Pancreas (tissue), 10 donors: ENCODE measurements around the gene COMMD7. TPM values are rescaled to one million over a fixed set of nuclear protein-coding genes. Genes with fewer than 3 reads are reported as not detected.
"Not testable (repeated sequence)": the region's sequence is repeated elsewhere in the genome, so short reads cannot be mapped to it uniquely, and the experiment has no call there.

Source experiments
- ATAC-seq, 4 donors: fragments of 200-7000 bp; cut with Tn5 transposase; one replicate each; pipeline versions ENCODE4 v1.8.0 to v1.9.1; 2020; ENCODE audit warnings: mild to moderate bottlenecking in 4 of 4, moderate library complexity in 4 of 4
- DNase-seq, 6 donors: peaks; one replicate each; pipeline ENCODE4 v3.0.0-alpha.2; 2020
- FAIRE-seq: peaks from 2 replicates; lab custom pipeline; 2012; peaks lifted over from hg19 to GRCh38; lab: Jason Lieb, UNC
- H3K27ac ChIP-seq, 4 donors: fragments of 200-600 bp; sonication (generic); 1 replicate in 3 of 4; 2 replicates in 1 of 4; pipeline versions ENCODE4 v1.5.0 to v1.8.0; 2020
- H3K27me3 ChIP-seq, 4 donors: fragments of 200-600 bp; one replicate each; pipeline ENCODE4 v1.8.0; 2021
- H3K36me3 ChIP-seq, 3 donors: fragments of 200-600 bp; sonication (generic) in 1 of 3; one replicate each; pipeline versions ENCODE4 v1.5.0 to v1.8.0; 2020 to 2021
- H3K4me1 ChIP-seq, 3 donors: fragments of 200-600 bp; one replicate each; pipeline ENCODE4 v1.8.0; 2021
- H3K4me3 ChIP-seq, 4 donors: fragments of 200-600 bp; sonication (generic) in 2 of 4; one replicate each; pipeline versions ENCODE4 v1.5.0 to v1.8.0; 2020 to 2021
- H3K9me3 ChIP-seq, 4 donors: fragments of 200-600 bp; one replicate each; pipeline ENCODE4 v1.8.0; 2021
- CTCF ChIP-seq, 4 donors: fragments of 200-600 bp; sonication (generic) in 3 of 4; IDR thresholded peaks; one replicate each; pipeline versions ENCODE4 v1.5.0 to v1.8.0; 2021; ENCODE audit warnings: antibody characterized with exemption in 4 of 4
- WGBS, 2 donors: extraction: QIAGEN DNeasy Blood & Tissue Kit; methylation state at CpG; one replicate each; pipeline ENCODE4 v1.1.7; 2013; 5-methylcytosine and 5-hydroxymethylcytosine counted together
- intact Hi-C, 3 donors: fragments of 100-400 bp; cut with DNase I; formaldehyde crosslinking; loops; one replicate each; pipeline versions ENCODE4 v1.11.1 to v1.14.2; 2022
- polyA plus RNA-seq, 2 donors: library from polyadenylated mRNA; stranded (reverse); fragments of 200-250 nt; gene quantifications; one replicate each; pipeline ENCODE4 v1.2.3, GENCODE V29; 2013
- total RNA-seq, 6 donors: library from RNA; stranded (reverse); fragmentation: NEBNext Ultra II Directional in 4 of 6; extraction: Animal tissue kit (Norgen Biotek cat#: 25700) in 4 of 6; gene quantifications; one replicate each; pipeline versions ENCODE4 v1.2.1 to v1.2.4, GENCODE V29; 2021 to 2023
- donor health status: healthy with polysubstance abuse.
- donor health status: DM: no; HTN: no; CAD: no; lungs with moderate emphysema.
- donor health status: DM: no; HTN: no; CAD: no.
- donor health status: control.
- donor health status: control.
- donor health status: Bipolar disorder and iron deficiency.
- donor health status: DM: yes; HTN: yes; CAD: no.
- donor health status: DM: no; HTN: no; CAD: no.
- donor health status: DM: no; HTN: no; CAD: no.
- donor health status: DM: yes; HTN: yes; CAD: no.

Gene COMMD7
- total and polyA plus RNA-seq, 8 donors, result 12.9 to 29.1 (median 16.4) TPM

- 61 to 62% methylated on average over 9 of the region's 9 CpGs for WGBS, 2 donors
- H3K36me3 ChIP-seq, result no peaks in the 10 kb centered on the region
- peak in 2 of 4 donors; percentile 11 to 33 for ATAC-seq
- no peak overlapping the region for H3K4me3 ChIP-seq
- no peak overlapping the region for H3K27ac ChIP-seq
- H3K4me1 ChIP-seq, result peaks cover 0 to 6% (median 0%) of the 10 kb centered on the region in 3 donors
- DNase-seq, result peak in 1 of 6 donors; percentile 45
- intact Hi-C loops, result no loop called here
- no peaks in the 10 kb centered on the region for H3K27me3 ChIP-seq
- FAIRE-seq, result no peak
- H3K9me3 ChIP-seq, result no peaks in the 10 kb centered on the region
- no peak for TF ChIP-seq CTCF (IDR thresholded peaks at IDR 0.05)
Observed at GRCh38 chr20:32767418-32768198, 24.3 kb upstream of the COMMD7 start.

- H3K4me3 ChIP-seq, FAIRE-seq, ATAC-seq, H3K27me3 ChIP-seq, DNase-seq, H3K9me3 ChIP-seq, intact Hi-C loops, H3K27ac ChIP-seq, H3K4me1 ChIP-seq, H3K36me3 ChIP-seq: not testable (repeated sequence)
- 91 to 93% methylated on average over 16 to 17 of the region's 17 CpGs for WGBS, 2 donors
Observed at GRCh38 chr20:32765230-32765875, 22.1 kb upstream of the COMMD7 start.

GRCh38 chr20:32764005-32764960 lies 21.0 kb upstream of the COMMD7 start:
- no peak for FAIRE-seq
- intact Hi-C loops, result no loop called here
- peak overlapping the region in 2 of 4 donors; percentile 84 to 85 for H3K4me3 ChIP-seq
- H3K4me1 ChIP-seq, result peaks cover 0 to 6% (median 4%) of the 10 kb centered on the region in 3 donors
- 54 to 57% methylated on average over 14 to 17 of the region's 17 CpGs for WGBS, 2 donors
- no peak for ATAC-seq
- no peaks in the 10 kb centered on the region for H3K9me3 ChIP-seq
- no peak for DNase-seq
- H3K27ac ChIP-seq, result peak overlapping the region; percentile 16 to 55 (median 50)
- TF ChIP-seq CTCF (IDR thresholded peaks at IDR 0.05), result no peak
- no peaks in the 10 kb centered on the region for H3K36me3 ChIP-seq
- H3K27me3 ChIP-seq, result no peaks in the 10 kb centered on the region

GRCh38 chr20:32763202-32764004 lies 20.1 kb upstream of the COMMD7 start:
- H3K36me3 ChIP-seq, result no peaks in the 10 kb centered on the region
- no peaks in the 10 kb centered on the region for H3K9me3 ChIP-seq
- peak overlapping the region; percentile 33 to 55 (median 50) for H3K27ac ChIP-seq
- ATAC-seq, result peak; percentile 40 to 69 (median 58)
- H3K27me3 ChIP-seq, result no peaks in the 10 kb centered on the region
- peak in 4 of 6 donors; percentile 23 to 83 (median 66) for DNase-seq
- intact Hi-C loops, result no loop called here
- FAIRE-seq, result no peak
- peaks cover 0 to 6% (median 4%) of the 10 kb centered on the region in 3 donors for H3K4me1 ChIP-seq
- TF ChIP-seq CTCF (IDR thresholded peaks at IDR 0.05), result no peak
- WGBS, 2 donors, result 7 to 10% methylated on average over 40 of the region's 40 CpGs
- H3K4me3 ChIP-seq, result peak overlapping the region; percentile 59 to 85 (median 76)
